Stimulated activated CD4-positive, alpha-beta T cell treated with anti-CD3 and anti-CD28 coated beads, Interleukin-1b, Interleukin-23, amount 100 ng/mL, for 4 hours (primary cell): ENCODE results near the gene RASGRF1.

ENCODE experiments used
- DNase-seq, 2 donors: peaks; one replicate each; pipeline ENCODE4 v3.0.0-alpha.2; 2020; ENCODE audit warnings: low read depth in 2 of 2

The RASGRF1 gene

GRCh38 chr15:79067969-79068368, 22.6 kb downstream of the RASGRF1 start:
- DNase-seq, result no peak

- DNase-seq, result no peak
These were observed 23.3 kb downstream of the RASGRF1 start for GRCh38 chr15:79067072-79067833.

- DNase-seq, result no peak
These were observed 24.0 kb downstream of the RASGRF1 start for GRCh38 chr15:79066391-79067071.

GRCh38 chr15:79065706-79066376, 24.7 kb downstream of the RASGRF1 start:
- DNase-seq, result no peak

- no peak for DNase-seq
These were observed 25.2 kb downstream of the RASGRF1 start for GRCh38 chr15:79065361-79065705.

- DNase-seq, result no peak
These were observed 26.1 kb downstream of the RASGRF1 start for GRCh38 chr15:79064496-79064895.

- DNase-seq, result no peak
These were observed 30.4 kb downstream of the RASGRF1 start for GRCh38 chr15:79060175-79060574.

GRCh38 chr15:79059081-79059572, 31.5 kb downstream of the RASGRF1 start:
- DNase-seq, result no peak

- no peak for DNase-seq
These were observed 32.2 kb downstream of the RASGRF1 start for GRCh38 chr15:79058260-79058850.

- DNase-seq, result no peak
These were observed 33.5 kb downstream of the RASGRF1 start for GRCh38 chr15:79057050-79057449.

GRCh38 chr15:79054350-79054749, 36.2 kb downstream of the RASGRF1 start:
- no peak for DNase-seq

GRCh38 chr15:79053894-79054293, 36.7 kb downstream of the RASGRF1 start:
- DNase-seq, result no peak

GRCh38 chr15:79051941-79052731, 38.4 kb downstream of the RASGRF1 start:
- no peak for DNase-seq

- no peak for DNase-seq
These were observed 39.6 kb downstream of the RASGRF1 start for GRCh38 chr15:79051029-79051428.

GRCh38 chr15:79050341-79050740, 40.2 kb downstream of the RASGRF1 start:
- DNase-seq, result no peak

GRCh38 chr15:79049416-79049815, 41.2 kb downstream of the RASGRF1 start:
- no peak for DNase-seq

- DNase-seq, result no peak
These were observed 42.7 kb downstream of the RASGRF1 start for GRCh38 chr15:79047676-79048439.

- no peak for DNase-seq
These were observed 43.7 kb downstream of the RASGRF1 start for GRCh38 chr15:79046691-79047404.

GRCh38 chr15:79045041-79045440, 45.5 kb downstream of the RASGRF1 start:
- DNase-seq, result no peak
